ENCODE measurements around the gene CDKL4. TPM values are rescaled to one million over a fixed set of nuclear protein-coding genes. Genes with fewer than 3 reads are reported as not detected.

CDKL4 gene
- total RNA-seq, 1 experiment from 2014 or later = not detected

DNA sequence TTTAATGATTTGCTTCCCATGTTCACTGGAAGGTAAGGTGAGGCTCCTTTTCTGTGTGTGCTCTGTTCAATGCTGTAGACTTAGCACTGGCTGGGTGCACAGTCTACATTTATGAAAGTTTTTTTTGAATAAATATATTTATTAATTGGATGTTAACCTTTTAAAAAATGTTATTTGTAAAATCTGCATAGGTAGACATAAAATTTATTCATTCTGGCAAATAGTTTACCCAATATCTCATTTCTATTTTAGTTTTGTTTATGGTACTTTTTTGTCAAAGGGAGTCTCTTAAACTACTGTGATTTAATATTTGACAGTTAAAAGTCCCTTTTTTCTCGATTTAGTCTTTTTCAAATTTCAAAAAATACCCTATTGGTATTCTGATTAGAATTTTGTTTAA is 19.9 kb downstream of the CDKL4 start:
- no peak overlapping the region for H3K4me2 ChIP-seq
- no peaks in the 10 kb centered on the region for H3K36me3 ChIP-seq (ENCODE audit: low read depth)
- H3F3A ChIP-seq (ENCODE audit: insufficient read depth, low read depth) = no peaks in the 10 kb centered on the region
- ChIA-PET POLR2A (ENCODE audit: unreplicated experiment) (no interaction called here), CTCF (no interaction called here)
- H3K4me3 ChIP-seq = no peak overlapping the region
- no peaks in the 10 kb centered on the region for H3K4me1 ChIP-seq (replicated peaks; ENCODE audit: insufficient read depth)
- DNase-seq = no peak
- intact Hi-C loops (cut with micrococcal nuclease; ENCODE audit: unreplicated experiment) = no loop called here
- H3K9me2 ChIP-seq (ENCODE audit: insufficient read depth) = no peaks in the 10 kb centered on the region
- no peak overlapping the region for H2AFZ ChIP-seq
- no peaks in the 10 kb centered on the region for H3K9me3 ChIP-seq (ENCODE audit: insufficient read depth, low read depth)
- no peak overlapping the region for H3K27ac ChIP-seq
- no peak for TF ChIP-seq EZH2 (IDR thresholded peaks at IDR 0.05; ENCODE audit: low read depth)
- no peaks in the 10 kb centered on the region for H3K79me2 ChIP-seq (ENCODE audit: low read depth)
- no peaks in the 10 kb centered on the region for H4K20me1 ChIP-seq (ENCODE audit: insufficient read depth)
- no peaks in the 10 kb centered on the region for H3K27me3 ChIP-seq (ENCODE audit: insufficient read depth, low read depth)
- no TSS peak for BruUV-seq (replicated peaks)

DNA sequence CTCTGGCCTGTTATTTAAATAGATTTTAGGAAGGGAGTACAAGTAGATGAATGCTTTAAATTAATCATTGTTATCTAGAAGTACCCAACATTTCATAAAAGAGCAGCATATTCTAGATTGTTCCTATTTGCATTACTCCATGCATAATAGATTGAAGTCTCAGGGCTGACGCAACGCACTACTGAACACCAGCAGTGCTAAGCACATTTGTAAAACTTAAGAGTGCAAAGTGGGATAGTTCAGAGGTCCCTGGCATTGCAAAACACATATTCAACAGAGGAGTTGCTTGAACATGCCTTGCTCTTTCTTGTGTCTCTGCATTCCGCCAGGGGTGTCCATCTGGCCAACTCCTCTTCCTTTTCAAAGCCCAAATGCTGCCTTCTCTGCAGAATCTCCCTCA is 22.3 kb downstream of the CDKL4 start:
- Histone ChIP-seq H3K4me3 (no peak overlapping the region), H3K27me3 (ENCODE audit: insufficient read depth, low read depth) (no peaks in the 10 kb centered on the region), H3K79me2 (ENCODE audit: low read depth) (no peaks in the 10 kb centered on the region), H3F3A (ENCODE audit: insufficient read depth, low read depth) (no peaks in the 10 kb centered on the region), H3K36me3 (ENCODE audit: low read depth) (no peaks in the 10 kb centered on the region), H3K4me1 (replicated peaks; ENCODE audit: insufficient read depth) (no peaks in the 10 kb centered on the region), H3K9me3 (ENCODE audit: insufficient read depth, low read depth) (no peaks in the 10 kb centered on the region), H4K20me1 (ENCODE audit: insufficient read depth) (no peaks in the 10 kb centered on the region), H3K4me2 (no peak overlapping the region), H2AFZ (no peak overlapping the region), H3K9me2 (ENCODE audit: insufficient read depth) (no peaks in the 10 kb centered on the region), H3K27ac (no peak overlapping the region)
- intact Hi-C loops (cut with micrococcal nuclease; ENCODE audit: unreplicated experiment) = no loop called here
- ChIA-PET POLR2A (ENCODE audit: unreplicated experiment) (no interaction called here), CTCF (no interaction called here)
- no peak for TF ChIP-seq EZH2 (IDR thresholded peaks at IDR 0.05; ENCODE audit: low read depth)
- TF ChIP-seq, protein P1, sequence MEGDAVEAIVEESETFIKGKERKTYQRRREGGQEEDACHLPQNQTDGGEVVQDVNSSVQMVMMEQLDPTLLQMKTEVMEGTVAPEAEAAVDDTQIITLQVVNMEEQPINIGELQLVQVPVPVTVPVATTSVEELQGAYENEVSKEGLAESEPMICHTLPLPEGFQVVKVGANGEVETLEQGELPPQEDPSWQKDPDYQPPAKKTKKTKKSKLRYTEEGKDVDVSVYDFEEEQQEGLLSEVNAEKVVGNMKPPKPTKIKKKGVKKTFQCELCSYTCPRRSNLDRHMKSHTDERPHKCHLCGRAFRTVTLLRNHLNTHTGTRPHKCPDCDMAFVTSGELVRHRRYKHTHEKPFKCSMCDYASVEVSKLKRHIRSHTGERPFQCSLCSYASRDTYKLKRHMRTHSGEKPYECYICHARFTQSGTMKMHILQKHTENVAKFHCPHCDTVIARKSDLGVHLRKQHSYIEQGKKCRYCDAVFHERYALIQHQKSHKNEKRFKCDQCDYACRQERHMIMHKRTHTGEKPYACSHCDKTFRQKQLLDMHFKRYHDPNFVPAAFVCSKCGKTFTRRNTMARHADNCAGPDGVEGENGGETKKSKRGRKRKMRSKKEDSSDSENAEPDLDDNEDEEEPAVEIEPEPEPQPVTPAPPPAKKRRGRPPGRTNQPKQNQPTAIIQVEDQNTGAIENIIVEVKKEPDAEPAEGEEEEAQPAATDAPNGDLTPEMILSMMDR (conservative IDR thresholded peaks at IDR 0.05) = no peak
- BruUV-seq (replicated peaks) = no TSS peak
- no peak for DNase-seq

DNA sequence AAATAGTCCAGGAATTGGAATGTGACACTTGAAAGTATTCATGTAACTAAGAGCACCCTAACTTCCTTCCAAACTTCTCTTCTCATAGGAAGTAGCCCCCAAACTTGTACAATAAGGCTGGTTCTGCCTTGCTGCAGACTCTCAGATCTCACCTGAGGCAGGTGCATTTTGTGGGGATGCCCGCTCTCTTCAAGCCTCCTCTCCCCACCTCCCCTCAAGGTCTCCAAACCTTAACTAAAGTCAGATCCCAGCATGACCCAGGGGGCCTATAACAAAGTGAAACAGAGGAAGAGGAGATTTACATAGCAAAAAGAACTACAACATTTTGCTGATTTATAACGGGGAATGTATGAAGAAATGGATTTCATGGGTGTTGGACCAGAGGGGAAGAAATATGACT is 23.6 kb downstream of the CDKL4 start:
- no TSS peak for BruUV-seq (replicated peaks)
- no peak for TF ChIP-seq EZH2 (IDR thresholded peaks at IDR 0.05; ENCODE audit: low read depth)
- TF ChIP-seq, protein P1 (conservative IDR thresholded peaks at IDR 0.05) = no peak
- intact Hi-C loops (cut with micrococcal nuclease; ENCODE audit: unreplicated experiment) = no loop called here
- no peaks in the 10 kb centered on the region for H3K36me3 ChIP-seq (ENCODE audit: low read depth)
- no peak overlapping the region for H2AFZ ChIP-seq
- no peaks in the 10 kb centered on the region for H3K9me3 ChIP-seq (ENCODE audit: insufficient read depth, low read depth)
- no peak overlapping the region for H3K27ac ChIP-seq
- ChIA-PET POLR2A (ENCODE audit: unreplicated experiment) (no interaction called here), CTCF (no interaction called here)
- no peaks in the 10 kb centered on the region for H3K79me2 ChIP-seq (ENCODE audit: low read depth)
- DNase-seq = no peak
- no peaks in the 10 kb centered on the region for H3K9me2 ChIP-seq (ENCODE audit: insufficient read depth)
- no peaks in the 10 kb centered on the region for H3K4me1 ChIP-seq (replicated peaks; ENCODE audit: insufficient read depth)
- H3K4me2 ChIP-seq = no peak overlapping the region
- H3K4me3 ChIP-seq = no peak overlapping the region
- H3K27me3 ChIP-seq (ENCODE audit: insufficient read depth, low read depth) = no peaks in the 10 kb centered on the region
- no peaks in the 10 kb centered on the region for H4K20me1 ChIP-seq (ENCODE audit: insufficient read depth)
- no peaks in the 10 kb centered on the region for H3F3A ChIP-seq (ENCODE audit: insufficient read depth, low read depth)

DNA sequence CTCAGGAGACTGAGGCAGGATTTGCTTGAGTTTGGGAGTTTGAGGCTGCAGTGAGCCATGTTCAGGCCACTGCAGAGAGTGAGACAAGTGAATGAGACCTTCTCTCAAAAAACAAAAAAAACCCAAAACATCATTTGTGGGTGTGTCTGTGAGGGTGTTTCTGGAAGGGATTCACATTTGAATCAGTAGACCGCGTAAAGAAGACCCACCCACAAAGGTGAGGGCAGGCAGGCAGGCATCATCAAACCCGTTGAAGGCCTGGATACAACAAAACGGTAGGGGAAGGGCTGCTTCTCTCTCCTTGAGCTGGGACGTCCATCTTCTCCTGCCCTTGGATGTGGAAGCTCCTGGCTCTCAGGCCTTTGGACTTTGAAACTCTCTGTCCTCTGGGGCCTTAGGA is 25.4 kb downstream of the CDKL4 start:
- H3K27me3 ChIP-seq (ENCODE audit: insufficient read depth, low read depth) = no peaks in the 10 kb centered on the region
- CTCF ChIA-PET = no interaction called here

More for the DNA sequence above, 25.4 kb downstream of the CDKL4 start:
- no peak for DNase-seq
- BruUV-seq (replicated peaks) = no TSS peak
- H3K9me3 ChIP-seq (ENCODE audit: insufficient read depth, low read depth) = no peaks in the 10 kb centered on the region
- no peaks in the 10 kb centered on the region for H3K79me2 ChIP-seq (ENCODE audit: low read depth)
- no peaks in the 10 kb centered on the region for H4K20me1 ChIP-seq (ENCODE audit: insufficient read depth)
- H3K27ac ChIP-seq = no peak overlapping the region
- no peaks in the 10 kb centered on the region for H3F3A ChIP-seq (ENCODE audit: insufficient read depth, low read depth)
- TF ChIP-seq, protein P1 (conservative IDR thresholded peaks at IDR 0.05) = no peak
- no peak for TF ChIP-seq EZH2 (IDR thresholded peaks at IDR 0.05; ENCODE audit: low read depth)
- H3K36me3 ChIP-seq (ENCODE audit: low read depth) = no peaks in the 10 kb centered on the region
- intact Hi-C loops (cut with micrococcal nuclease; ENCODE audit: unreplicated experiment) = no loop called here
- H3K4me1 ChIP-seq (replicated peaks; ENCODE audit: insufficient read depth) = no peaks in the 10 kb centered on the region
- H2AFZ ChIP-seq = no peak overlapping the region
- POLR2A ChIA-PET (ENCODE audit: unreplicated experiment) = no interaction called here
- H3K9me2 ChIP-seq (ENCODE audit: insufficient read depth) = no peaks in the 10 kb centered on the region
- no peak overlapping the region for H3K4me3 ChIP-seq
- no peak overlapping the region for H3K4me2 ChIP-seq
